HepG2 (cell line): Measurements from ENCODE around the gene ZNF221. TPM values are rescaled to one million over a fixed set of nuclear protein-coding genes. Genes with fewer than 3 reads are reported as not detected.

Experiments
- KMT2A ChIP-seq: sonication (generic); formaldehyde crosslinking; IDR thresholded peaks from 2 replicates; pipeline ENCODE4 v1.4.0; 2020; ENCODE audit warnings: missing genetic modification reagents
- MAFG ChIP-seq: sonication (generic); formaldehyde crosslinking; IDR thresholded peaks from 2 replicates; pipeline ENCODE4 v1.5.1; 2020; ENCODE audit warnings: mild to moderate bottlenecking, missing genetic modification reagents
- MYNN ChIP-seq: sonication (generic); formaldehyde crosslinking; IDR thresholded peaks from 2 replicates; pipeline ENCODE4 v1.4.0; 2020; ENCODE audit warnings: mild to moderate bottlenecking, low read depth, missing genetic modification reagents
- NKX3-1 ChIP-seq: sonication (generic); formaldehyde crosslinking; IDR thresholded peaks from 2 replicates; pipeline ENCODE4 v1.5.0; 2020; ENCODE audit warnings: missing genetic modification reagents
- NRL ChIP-seq: sonication (generic); formaldehyde crosslinking; IDR thresholded peaks from 2 replicates; pipeline ENCODE4 v1.5.0; 2020; ENCODE audit warnings: missing genetic modification reagents, mild to moderate bottlenecking, moderate library complexity, borderline replicate concordance
- RORA ChIP-seq: sonication (generic); formaldehyde crosslinking; IDR thresholded peaks from 2 replicates; pipeline ENCODE4 v1.5.0; 2020; ENCODE audit warnings: mild to moderate bottlenecking, missing genetic modification reagents, moderate library complexity
- THAP11 ChIP-seq: IDR thresholded peaks from 2 replicates; pipeline ENCODE4 v1.6.1; 2016; ENCODE audit warnings: missing biosample characterization, missing genetic modification reagents
- ZNF207 ChIP-seq: fragments of 450-650 bp; IDR thresholded peaks from 2 replicates; pipeline ENCODE4 v1.6.1; 2016; ENCODE audit warnings: antibody characterized with exemption, borderline replicate concordance
- ZNF512 ChIP-seq: sonication (generic); formaldehyde crosslinking; IDR thresholded peaks from 2 replicates; pipeline ENCODE4 v1.4.0; 2020; ENCODE audit warnings: mild to moderate bottlenecking, missing genetic modification reagents
- ZNF660 ChIP-seq: sonication (generic); formaldehyde crosslinking; IDR thresholded peaks from 2 replicates; pipeline ENCODE4 v1.5.1; 2020; ENCODE audit warnings: mild to moderate bottlenecking, low read depth, missing genetic modification reagents, borderline replicate concordance
- ZSCAN22 ChIP-seq: sonication (generic); formaldehyde crosslinking; IDR thresholded peaks from 2 replicates; pipeline ENCODE4 v1.4.0; 2020; ENCODE audit warnings: mild to moderate bottlenecking, missing genetic modification reagents
- polyA plus RNA-seq, 8 experiments: library from polyadenylated mRNA; depleted of rRNA in 3 of 8; stranded (reverse) in 7 of 8; unstranded in 1 of 8; fragments of >200 nt; fragmentation: Illumina TruSeq in 4 of 8; extraction: Trizol in 4 of 8; gene quantifications; 2 replicates each; pipeline versions ENCODE4 v1.2.1 to v1.2.3, GENCODE V29; 2011 to 2016; ENCODE audit warnings: low read depth in 4 of 8, missing spikeins in 1 of 8, mixed read lengths in 1 of 8; ENCODE audit not compliant: insufficient read depth in 1 of 8
- total RNA-seq, 5 experiments: library from RNA; depleted of rRNA; stranded (reverse); fragments of >200 nt; fragmentation: Illumina TruSeq; extraction: Trizol; gene quantifications; 2 replicates each; pipeline ENCODE4 v1.2.3, GENCODE V29; 2016; ENCODE audit warnings: low read depth in 1 of 5
- TF ChIP-seq, protein P1 (sequence below): sonication (generic); formaldehyde crosslinking; IDR thresholded peaks from 2 replicates; pipeline ENCODE4 v1.5.1; 2020; ENCODE audit warnings: mild to moderate bottlenecking, missing genetic modification reagents, moderate library complexity
- TF ChIP-seq, protein P2 (sequence below): sonication (generic); formaldehyde crosslinking; IDR thresholded peaks from 2 replicates; pipeline ENCODE4 v1.4.0; 2020; ENCODE audit warnings: mild to moderate bottlenecking, missing genetic modification reagents, borderline replicate concordance
- TF ChIP-seq, protein P3 (sequence below): sonication (generic); formaldehyde crosslinking; IDR thresholded peaks from 2 replicates; pipeline ENCODE4 v1.5.0; 2020; ENCODE audit warnings: mild to moderate bottlenecking, low read depth, missing genetic modification reagents, borderline replicate concordance
- TF ChIP-seq, protein P4 (sequence below): sonication (generic); formaldehyde crosslinking; IDR thresholded peaks from 2 replicates; pipeline ENCODE4 v1.5.0; 2020; ENCODE audit warnings: missing genetic modification reagents
- TF ChIP-seq, protein P5 (sequence below): sonication (generic); formaldehyde crosslinking; IDR thresholded peaks from 2 replicates; pipeline ENCODE4 v1.9.0; 2021; ENCODE audit warnings: mild to moderate bottlenecking, missing genetic modification reagents

Gene ZNF221
- total and polyA plus RNA-seq, 2 of the 13 experiments (the other 11 are each of a cell fraction or from before 2014, with no cell fraction given): 0.48 to 3.4 TPM

GRCh38 chr19:43934985-43935708, 15.9 kb upstream of the ZNF221 start, which contains the start of gene ZNF45 (continued):
- peak; percentile 100 for TF ChIP-seq THAP11 (CRISPR knock-in tag)
- TF ChIP-seq NRL (CRISPR knock-in tag): peak; percentile 77; the same call in 1 of the 2 replicates
- no peak for TF ChIP-seq ZNF207
- TF ChIP-seq MYNN: no peak
- TF ChIP-seq ZNF660 (CRISPR knock-in tag): no peak
- no peak for TF ChIP-seq ZNF512 (CRISPR knock-in tag)
- no peak for TF ChIP-seq ZSCAN22 (CRISPR knock-in tag)
- no peak for TF ChIP-seq MAFG (CRISPR knock-in tag)
- no peak for TF ChIP-seq RORA (CRISPR knock-in tag)
- TF ChIP-seq, protein P1, sequence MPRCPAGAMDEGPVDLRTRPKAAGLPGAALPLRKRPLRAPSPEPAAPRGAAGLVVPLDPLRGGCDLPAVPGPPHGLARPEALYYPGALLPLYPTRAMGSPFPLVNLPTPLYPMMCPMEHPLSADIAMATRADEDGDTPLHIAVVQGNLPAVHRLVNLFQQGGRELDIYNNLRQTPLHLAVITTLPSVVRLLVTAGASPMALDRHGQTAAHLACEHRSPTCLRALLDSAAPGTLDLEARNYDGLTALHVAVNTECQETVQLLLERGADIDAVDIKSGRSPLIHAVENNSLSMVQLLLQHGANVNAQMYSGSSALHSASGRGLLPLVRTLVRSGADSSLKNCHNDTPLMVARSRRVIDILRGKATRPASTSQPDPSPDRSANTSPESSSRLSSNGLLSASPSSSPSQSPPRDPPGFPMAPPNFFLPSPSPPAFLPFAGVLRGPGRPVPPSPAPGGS: no peak
- TF ChIP-seq, protein P2, sequence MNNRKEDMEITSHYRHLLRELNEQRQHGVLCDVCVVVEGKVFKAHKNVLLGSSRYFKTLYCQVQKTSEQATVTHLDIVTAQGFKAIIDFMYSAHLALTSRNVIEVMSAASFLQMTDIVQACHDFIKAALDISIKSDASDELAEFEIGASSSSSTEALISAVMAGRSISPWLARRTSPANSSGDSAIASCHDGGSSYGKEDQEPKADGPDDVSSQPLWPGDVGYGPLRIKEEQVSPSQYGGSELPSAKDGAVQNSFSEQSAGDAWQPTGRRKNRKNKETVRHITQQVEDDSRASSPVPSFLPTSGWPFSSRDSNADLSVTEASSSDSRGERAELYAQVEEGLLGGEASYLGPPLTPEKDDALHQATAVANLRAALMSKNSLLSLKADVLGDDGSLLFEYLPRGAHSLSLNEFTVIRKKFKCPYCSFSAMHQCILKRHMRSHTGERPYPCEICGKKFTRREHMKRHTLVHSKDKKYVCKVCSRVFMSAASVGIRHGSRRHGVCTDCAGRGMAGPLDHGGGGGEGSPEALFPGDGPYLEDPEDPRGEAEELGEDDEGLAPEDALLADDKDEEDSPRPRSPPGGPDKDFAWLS (CRISPR knock-in tag): no peak
- TF ChIP-seq, protein P3, sequence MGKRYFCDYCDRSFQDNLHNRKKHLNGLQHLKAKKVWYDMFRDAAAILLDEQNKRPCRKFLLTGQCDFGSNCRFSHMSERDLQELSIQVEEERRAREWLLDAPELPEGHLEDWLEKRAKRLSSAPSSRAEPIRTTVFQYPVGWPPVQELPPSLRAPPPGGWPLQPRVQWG (CRISPR knock-in tag): no peak
- TF ChIP-seq, protein P4, sequence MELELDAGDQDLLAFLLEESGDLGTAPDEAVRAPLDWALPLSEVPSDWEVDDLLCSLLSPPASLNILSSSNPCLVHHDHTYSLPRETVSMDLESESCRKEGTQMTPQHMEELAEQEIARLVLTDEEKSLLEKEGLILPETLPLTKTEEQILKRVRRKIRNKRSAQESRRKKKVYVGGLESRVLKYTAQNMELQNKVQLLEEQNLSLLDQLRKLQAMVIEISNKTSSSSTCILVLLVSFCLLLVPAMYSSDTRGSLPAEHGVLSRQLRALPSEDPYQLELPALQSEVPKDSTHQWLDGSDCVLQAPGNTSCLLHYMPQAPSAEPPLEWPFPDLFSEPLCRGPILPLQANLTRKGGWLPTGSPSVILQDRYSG (CRISPR knock-in tag): peak; percentile 82
- TF ChIP-seq, protein P5, sequence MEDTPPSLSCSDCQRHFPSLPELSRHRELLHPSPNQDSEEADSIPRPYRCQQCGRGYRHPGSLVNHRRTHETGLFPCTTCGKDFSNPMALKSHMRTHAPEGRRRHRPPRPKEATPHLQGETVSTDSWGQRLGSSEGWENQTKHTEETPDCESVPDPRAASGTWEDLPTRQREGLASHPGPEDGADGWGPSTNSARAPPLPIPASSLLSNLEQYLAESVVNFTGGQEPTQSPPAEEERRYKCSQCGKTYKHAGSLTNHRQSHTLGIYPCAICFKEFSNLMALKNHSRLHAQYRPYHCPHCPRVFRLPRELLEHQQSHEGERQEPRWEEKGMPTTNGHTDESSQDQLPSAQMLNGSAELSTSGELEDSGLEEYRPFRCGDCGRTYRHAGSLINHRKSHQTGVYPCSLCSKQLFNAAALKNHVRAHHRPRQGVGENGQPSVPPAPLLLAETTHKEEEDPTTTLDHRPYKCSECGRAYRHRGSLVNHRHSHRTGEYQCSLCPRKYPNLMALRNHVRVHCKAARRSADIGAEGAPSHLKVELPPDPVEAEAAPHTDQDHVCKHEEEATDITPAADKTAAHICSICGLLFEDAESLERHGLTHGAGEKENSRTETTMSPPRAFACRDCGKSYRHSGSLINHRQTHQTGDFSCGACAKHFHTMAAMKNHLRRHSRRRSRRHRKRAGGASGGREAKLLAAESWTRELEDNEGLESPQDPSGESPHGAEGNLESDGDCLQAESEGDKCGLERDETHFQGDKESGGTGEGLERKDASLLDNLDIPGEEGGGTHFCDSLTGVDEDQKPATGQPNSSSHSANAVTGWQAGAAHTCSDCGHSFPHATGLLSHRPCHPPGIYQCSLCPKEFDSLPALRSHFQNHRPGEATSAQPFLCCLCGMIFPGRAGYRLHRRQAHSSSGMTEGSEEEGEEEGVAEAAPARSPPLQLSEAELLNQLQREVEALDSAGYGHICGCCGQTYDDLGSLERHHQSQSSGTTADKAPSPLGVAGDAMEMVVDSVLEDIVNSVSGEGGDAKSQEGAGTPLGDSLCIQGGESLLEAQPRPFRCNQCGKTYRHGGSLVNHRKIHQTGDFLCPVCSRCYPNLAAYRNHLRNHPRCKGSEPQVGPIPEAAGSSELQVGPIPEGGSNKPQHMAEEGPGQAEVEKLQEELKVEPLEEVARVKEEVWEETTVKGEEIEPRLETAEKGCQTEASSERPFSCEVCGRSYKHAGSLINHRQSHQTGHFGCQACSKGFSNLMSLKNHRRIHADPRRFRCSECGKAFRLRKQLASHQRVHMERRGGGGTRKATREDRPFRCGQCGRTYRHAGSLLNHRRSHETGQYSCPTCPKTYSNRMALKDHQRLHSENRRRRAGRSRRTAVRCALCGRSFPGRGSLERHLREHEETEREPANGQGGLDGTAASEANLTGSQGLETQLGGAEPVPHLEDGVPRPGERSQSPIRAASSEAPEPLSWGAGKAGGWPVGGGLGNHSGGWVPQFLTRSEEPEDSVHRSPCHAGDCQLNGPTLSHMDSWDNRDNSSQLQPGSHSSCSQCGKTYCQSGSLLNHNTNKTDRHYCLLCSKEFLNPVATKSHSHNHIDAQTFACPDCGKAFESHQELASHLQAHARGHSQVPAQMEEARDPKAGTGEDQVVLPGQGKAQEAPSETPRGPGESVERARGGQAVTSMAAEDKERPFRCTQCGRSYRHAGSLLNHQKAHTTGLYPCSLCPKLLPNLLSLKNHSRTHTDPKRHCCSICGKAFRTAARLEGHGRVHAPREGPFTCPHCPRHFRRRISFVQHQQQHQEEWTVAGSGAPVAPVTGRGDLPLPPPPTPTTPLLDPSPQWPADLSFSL (CRISPR knock-in tag): no peak
- peak; percentile 53; the same call in 1 of the 2 replicates for TF ChIP-seq KMT2A
- TF ChIP-seq NKX3-1 (CRISPR knock-in tag): no peak; the same call in none of the 2 replicates
